Measurements from ENCODE around the gene XKR8. TPM values are rescaled to one million over a fixed set of nuclear protein-coding genes. Genes with fewer than 3 reads are reported as not detected.

XKR8 gene
- total and polyA plus RNA-seq, 12 donors = 2.6 to 10.7 (median 5.5) TPM

DNA sequence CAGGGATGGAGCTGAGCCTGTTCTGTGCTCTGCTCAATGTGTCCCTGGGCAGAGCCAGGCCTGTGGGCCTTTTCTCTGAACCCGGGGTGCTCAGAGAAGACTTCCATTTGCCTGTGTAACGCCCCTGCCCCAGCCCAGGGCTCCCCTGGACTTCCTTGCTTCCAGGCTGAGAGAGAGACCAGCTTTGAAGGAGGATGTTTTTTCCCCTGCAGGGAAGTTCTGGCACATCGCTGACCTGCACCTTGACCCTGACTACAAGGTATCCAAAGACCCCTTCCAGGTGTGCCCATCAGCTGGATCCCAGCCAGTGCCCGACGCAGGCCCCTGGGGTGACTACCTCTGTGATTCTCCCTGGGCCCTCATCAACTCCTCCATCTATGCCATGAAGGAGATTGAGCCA lies 14.8 kb upstream of the XKR8 start:
- no peak for DNase-seq
- Histone ChIP-seq H3K4me1 (replicated peaks in 1 of 2) (no peaks in the 10 kb centered on the region), H3K27ac (no peak overlapping the region), H3K27me3 (no peaks in the 10 kb centered on the region), H3K9me3 (replicated peaks in 1 of 3) (no peaks in the 10 kb centered on the region), H3K4me3 (no peak overlapping the region), H3K36me3 (replicated peaks in 1 of 2) (no peaks in the 10 kb centered on the region)
- 66 to 86% (median 72%) methylated on average over 5 of the region's 5 CpGs for WGBS, 4 donors
- TF ChIP-seq, protein P1, sequence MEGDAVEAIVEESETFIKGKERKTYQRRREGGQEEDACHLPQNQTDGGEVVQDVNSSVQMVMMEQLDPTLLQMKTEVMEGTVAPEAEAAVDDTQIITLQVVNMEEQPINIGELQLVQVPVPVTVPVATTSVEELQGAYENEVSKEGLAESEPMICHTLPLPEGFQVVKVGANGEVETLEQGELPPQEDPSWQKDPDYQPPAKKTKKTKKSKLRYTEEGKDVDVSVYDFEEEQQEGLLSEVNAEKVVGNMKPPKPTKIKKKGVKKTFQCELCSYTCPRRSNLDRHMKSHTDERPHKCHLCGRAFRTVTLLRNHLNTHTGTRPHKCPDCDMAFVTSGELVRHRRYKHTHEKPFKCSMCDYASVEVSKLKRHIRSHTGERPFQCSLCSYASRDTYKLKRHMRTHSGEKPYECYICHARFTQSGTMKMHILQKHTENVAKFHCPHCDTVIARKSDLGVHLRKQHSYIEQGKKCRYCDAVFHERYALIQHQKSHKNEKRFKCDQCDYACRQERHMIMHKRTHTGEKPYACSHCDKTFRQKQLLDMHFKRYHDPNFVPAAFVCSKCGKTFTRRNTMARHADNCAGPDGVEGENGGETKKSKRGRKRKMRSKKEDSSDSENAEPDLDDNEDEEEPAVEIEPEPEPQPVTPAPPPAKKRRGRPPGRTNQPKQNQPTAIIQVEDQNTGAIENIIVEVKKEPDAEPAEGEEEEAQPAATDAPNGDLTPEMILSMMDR (IDR thresholded peaks at IDR 0.05) = no peak
- TF ChIP-seq POLR2A (IDR thresholded peaks at IDR 0.05) = no peak
- intact Hi-C loops (cut with DNase I) = no loop called here

GRCh38 chr1:27949027-27949426 lies 10.7 kb upstream of the XKR8 start:
- WGBS, 4 donors = 77 to 89% (median 84%) methylated on average over 5 to 8 of the region's 8 CpGs
- no peaks in the 10 kb centered on the region for H3K9me3 ChIP-seq (replicated peaks in 1 of 3)
- no peak overlapping the region for H3K27ac ChIP-seq
- TF ChIP-seq, protein P1 (IDR thresholded peaks at IDR 0.05) = no peak
- no peak for TF ChIP-seq POLR2A (IDR thresholded peaks at IDR 0.05)
- no peaks in the 10 kb centered on the region for H3K27me3 ChIP-seq
- H3K36me3 ChIP-seq (replicated peaks in 1 of 2) = no peaks in the 10 kb centered on the region
- DNase-seq = no peak
- no peak overlapping the region for H3K4me3 ChIP-seq
- no peaks in the 10 kb centered on the region for H3K4me1 ChIP-seq (replicated peaks in 1 of 2)
- intact Hi-C loops (cut with DNase I) = no loop called here

DNA sequence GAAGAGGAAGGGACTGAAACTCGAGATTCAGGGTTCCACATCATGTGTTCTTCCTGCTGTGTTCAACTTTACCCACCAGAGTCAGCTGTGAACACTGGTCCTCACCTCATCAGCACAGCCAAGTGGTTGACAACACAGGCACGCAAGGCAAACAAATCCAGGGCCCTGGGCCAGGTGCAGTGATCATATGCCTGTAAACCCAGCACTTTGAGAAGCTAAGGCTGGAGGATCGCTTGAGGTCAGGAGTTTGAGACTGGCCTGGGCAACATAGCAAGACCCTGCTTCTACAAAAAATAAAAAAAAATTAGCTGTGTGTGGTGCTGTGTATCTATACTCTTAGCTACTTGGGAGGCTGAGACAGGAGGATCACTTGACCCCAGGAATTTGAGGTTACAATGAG lies 8.4 kb upstream of the XKR8 start:
- intact Hi-C loops (cut with DNase I) = no loop called here
- no peak overlapping the region for H3K4me3 ChIP-seq
- no peaks in the 10 kb centered on the region for H3K27me3 ChIP-seq
- no peaks in the 10 kb centered on the region for H3K9me3 ChIP-seq (replicated peaks in 1 of 3)
- 31 to 66% (median 58%) methylated on average over 3 of the region's 3 CpGs for WGBS, 4 donors
- H3K27ac ChIP-seq = no peak overlapping the region
- no peaks in the 10 kb centered on the region for H3K36me3 ChIP-seq (replicated peaks in 1 of 2)
- no peaks in the 10 kb centered on the region for H3K4me1 ChIP-seq (replicated peaks in 1 of 2)
- no peak for TF ChIP-seq POLR2A (IDR thresholded peaks at IDR 0.05)
- TF ChIP-seq, protein P1 (IDR thresholded peaks at IDR 0.05) = no peak
- no peak for DNase-seq

DNA sequence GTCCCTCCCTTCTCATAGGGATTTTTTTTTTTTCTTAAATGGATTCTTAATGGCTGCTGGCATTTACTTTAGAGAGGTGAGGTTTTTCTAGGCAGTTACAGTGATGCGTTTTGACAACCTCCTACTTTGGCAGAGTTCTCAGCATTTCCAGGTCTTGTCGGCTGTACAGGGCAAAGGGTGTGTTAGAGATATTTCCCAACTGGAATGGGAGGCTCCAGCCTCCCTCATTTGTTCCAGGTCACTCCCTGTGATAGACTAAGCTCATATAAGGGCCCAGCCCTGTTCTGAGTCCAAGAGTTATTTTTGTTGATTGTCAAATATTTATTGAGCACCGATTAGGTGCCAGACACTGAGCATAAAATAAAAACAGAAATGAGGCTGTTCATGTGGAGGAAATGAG lies 7.6 kb upstream of the XKR8 start:
- no peaks in the 10 kb centered on the region for H3K9me3 ChIP-seq (replicated peaks in 1 of 3)
- H3K27me3 ChIP-seq = no peaks in the 10 kb centered on the region
- WGBS, 4 donors = 53 to 79% (median 64%) methylated on average over 3 of the region's 3 CpGs
- TF ChIP-seq, protein P1 (IDR thresholded peaks at IDR 0.05) = no peak
- TF ChIP-seq POLR2A (IDR thresholded peaks at IDR 0.05) = no peak
- peak overlapping the region in 1 of 5 donors; percentile 45 for H3K27ac ChIP-seq
- H3K4me3 ChIP-seq = no peak overlapping the region
- H3K4me1 ChIP-seq (replicated peaks in 1 of 2) = no peaks in the 10 kb centered on the region
- DNase-seq = no peak
- no peaks in the 10 kb centered on the region for H3K36me3 ChIP-seq (replicated peaks in 1 of 2)
- intact Hi-C loops (cut with DNase I) = no loop called here

All from adrenal gland (tissue), 12 donors.